Neutrophil (primary cell): ENCODE data around the gene SLC39A7.
"Not testable (repeated sequence)": the region's sequence is repeated elsewhere in the genome, so short reads cannot be mapped to it uniquely, and the experiment has no call there.

Experiments used
- H3K27ac ChIP-seq: fragments of 200-600 bp; sonication (generic); 2 replicates; pipeline ENCODE4 v1.5.1; 2016; ENCODE audit warnings: mild to moderate bottlenecking, moderate library complexity
- H3K27me3 ChIP-seq: fragments of 200-600 bp; sonication (generic); 2 replicates; pipeline ENCODE4 v1.6.0; 2016; ENCODE audit warnings: mild to moderate bottlenecking
- H3K36me3 ChIP-seq: fragments of 200-600 bp; sonication (generic); 2 replicates; pipeline ENCODE4 v1.5.1; 2017
- H3K4me1 ChIP-seq, 2 experiments: fragments of 200-600 bp in 1 of 2; sonication (generic) in 1 of 2; 1 replicate in 1 of 2; 2 replicates in 1 of 2; pipeline versions ENCODE4 v1.5.1 to v1.6.1; 2013 to 2016; ENCODE audit warnings: low read depth in 1 of 2, low read length in 1 of 2, mild to moderate bottlenecking in 1 of 2, moderate library complexity in 1 of 2; ENCODE audit not compliant: control insufficient read depth in 1 of 2, insufficient read depth in 1 of 2
- H3K4me3 ChIP-seq, 2 experiments: fragments of 200-600 bp in 1 of 2; sonication (generic) in 1 of 2; 1 replicate in 1 of 2; 2 replicates in 1 of 2; pipeline ENCODE4 v1.5.1; 2013 to 2016; ENCODE audit warnings: low read depth in 1 of 2, low read length in 1 of 2, mild to moderate bottlenecking in 1 of 2, moderate library complexity in 1 of 2
- H3K9me3 ChIP-seq: fragments of 200-600 bp; sonication (generic); 2 replicates; pipeline ENCODE4 v1.5.1; 2016
- TF ChIP-seq, protein P1 (sequence below): fragments of 200-600 bp; sonication (generic); IDR thresholded peaks from 2 replicates; pipeline ENCODE4 v1.5.1; 2016; ENCODE audit warnings: antibody characterized with exemption

The SLC39A7 gene

DNA sequence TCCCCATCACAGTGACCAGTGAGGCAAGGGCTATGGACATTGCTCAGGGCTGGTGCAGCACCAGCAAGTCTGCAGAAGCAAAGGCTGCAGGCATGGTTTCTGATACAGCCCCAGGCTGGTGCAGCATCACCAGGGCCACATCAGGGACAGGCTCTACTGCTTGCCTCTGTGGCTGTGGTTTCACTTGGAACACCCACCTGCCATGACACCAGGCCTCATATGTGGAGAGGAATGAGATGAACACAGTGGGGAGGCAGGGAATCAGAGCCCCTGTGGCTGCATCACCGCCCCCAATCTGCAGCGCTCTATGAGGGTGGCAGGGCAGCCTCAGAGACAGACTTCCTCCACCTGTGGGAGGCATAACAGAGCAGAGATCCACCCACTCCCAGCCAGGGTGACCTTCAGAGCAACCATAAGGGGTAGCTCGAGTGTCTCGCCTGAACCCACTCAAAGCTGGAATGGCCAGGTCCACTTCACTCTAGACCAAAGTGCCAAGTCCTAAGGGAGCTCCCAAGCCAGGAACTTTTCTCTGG lies 15.5 kb downstream of the SLC39A7 start:
- H3K9me3 ChIP-seq, result no peaks in the 10 kb centered on the region
- H3K27me3 ChIP-seq, result peaks cover 50% of the 10 kb centered on the region
- peaks cover 9% of the 10 kb centered on the region for H3K36me3 ChIP-seq
- peaks cover 12% of the 10 kb centered on the region in 2 experiments for H3K4me1 ChIP-seq
- TF ChIP-seq, protein P1, sequence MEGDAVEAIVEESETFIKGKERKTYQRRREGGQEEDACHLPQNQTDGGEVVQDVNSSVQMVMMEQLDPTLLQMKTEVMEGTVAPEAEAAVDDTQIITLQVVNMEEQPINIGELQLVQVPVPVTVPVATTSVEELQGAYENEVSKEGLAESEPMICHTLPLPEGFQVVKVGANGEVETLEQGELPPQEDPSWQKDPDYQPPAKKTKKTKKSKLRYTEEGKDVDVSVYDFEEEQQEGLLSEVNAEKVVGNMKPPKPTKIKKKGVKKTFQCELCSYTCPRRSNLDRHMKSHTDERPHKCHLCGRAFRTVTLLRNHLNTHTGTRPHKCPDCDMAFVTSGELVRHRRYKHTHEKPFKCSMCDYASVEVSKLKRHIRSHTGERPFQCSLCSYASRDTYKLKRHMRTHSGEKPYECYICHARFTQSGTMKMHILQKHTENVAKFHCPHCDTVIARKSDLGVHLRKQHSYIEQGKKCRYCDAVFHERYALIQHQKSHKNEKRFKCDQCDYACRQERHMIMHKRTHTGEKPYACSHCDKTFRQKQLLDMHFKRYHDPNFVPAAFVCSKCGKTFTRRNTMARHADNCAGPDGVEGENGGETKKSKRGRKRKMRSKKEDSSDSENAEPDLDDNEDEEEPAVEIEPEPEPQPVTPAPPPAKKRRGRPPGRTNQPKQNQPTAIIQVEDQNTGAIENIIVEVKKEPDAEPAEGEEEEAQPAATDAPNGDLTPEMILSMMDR, result no peak
- no peak overlapping the region for H3K4me3 ChIP-seq
- no peak overlapping the region for H3K27ac ChIP-seq

DNA sequence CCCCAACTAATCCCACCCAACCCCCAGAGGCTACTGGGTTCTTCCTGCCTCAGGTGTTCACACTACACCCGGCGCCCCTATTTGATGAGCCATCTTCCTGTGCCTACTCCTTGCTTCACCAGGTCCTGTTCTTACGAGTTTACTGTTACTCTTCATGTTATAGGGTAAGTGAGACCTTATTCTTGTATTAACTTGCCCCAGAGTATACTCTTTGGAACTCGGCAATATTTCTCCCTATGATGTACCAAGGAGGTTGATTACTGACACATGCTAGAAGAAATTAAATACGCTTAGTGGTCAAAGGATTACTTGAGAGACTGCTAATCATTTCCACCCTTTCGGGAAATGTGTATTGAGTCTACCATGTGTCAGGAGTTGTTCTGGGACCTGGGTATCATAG lies 16.6 kb downstream of the SLC39A7 start:
- Histone ChIP-seq H3K27me3 (peaks cover 58% of the 10 kb centered on the region), H3K27ac (no peak overlapping the region), H3K4me1 (peaks cover 12% of the 10 kb centered on the region in 2 experiments), H3K36me3 (peaks cover under 1% of the 10 kb centered on the region), H3K4me3 (no peak overlapping the region), H3K9me3 (no peaks in the 10 kb centered on the region)
- TF ChIP-seq, protein P1, result no peak

DNA sequence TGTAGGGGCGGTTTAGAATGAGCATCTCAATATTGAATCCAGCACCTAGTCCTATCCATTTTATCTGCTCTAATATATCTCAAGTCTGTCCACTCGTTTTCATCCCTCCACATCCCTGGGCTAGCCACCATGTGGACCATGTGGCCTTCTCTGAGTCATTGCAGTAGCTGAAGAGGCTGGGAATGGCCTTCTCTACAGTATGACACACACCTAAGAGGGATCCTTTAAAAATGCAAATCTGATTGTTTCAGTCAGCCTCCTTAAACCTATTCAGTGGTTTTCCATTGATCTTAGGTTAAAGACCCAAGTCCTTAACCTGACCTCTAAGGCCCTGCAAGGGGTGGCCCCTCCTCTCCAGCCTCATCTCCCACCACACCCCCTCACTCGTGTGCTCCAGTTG lies 17.0 kb downstream of the SLC39A7 start:
- Histone ChIP-seq H3K27ac (no peak overlapping the region), H3K4me3 (no peak overlapping the region), H3K9me3 (no peaks in the 10 kb centered on the region), H3K36me3 (no peaks in the 10 kb centered on the region), H3K4me1 (peaks cover 10 to 11% of the 10 kb centered on the region in 2 experiments), H3K27me3 (peaks cover 58% of the 10 kb centered on the region)
- TF ChIP-seq, protein P1, result no peak

DNA sequence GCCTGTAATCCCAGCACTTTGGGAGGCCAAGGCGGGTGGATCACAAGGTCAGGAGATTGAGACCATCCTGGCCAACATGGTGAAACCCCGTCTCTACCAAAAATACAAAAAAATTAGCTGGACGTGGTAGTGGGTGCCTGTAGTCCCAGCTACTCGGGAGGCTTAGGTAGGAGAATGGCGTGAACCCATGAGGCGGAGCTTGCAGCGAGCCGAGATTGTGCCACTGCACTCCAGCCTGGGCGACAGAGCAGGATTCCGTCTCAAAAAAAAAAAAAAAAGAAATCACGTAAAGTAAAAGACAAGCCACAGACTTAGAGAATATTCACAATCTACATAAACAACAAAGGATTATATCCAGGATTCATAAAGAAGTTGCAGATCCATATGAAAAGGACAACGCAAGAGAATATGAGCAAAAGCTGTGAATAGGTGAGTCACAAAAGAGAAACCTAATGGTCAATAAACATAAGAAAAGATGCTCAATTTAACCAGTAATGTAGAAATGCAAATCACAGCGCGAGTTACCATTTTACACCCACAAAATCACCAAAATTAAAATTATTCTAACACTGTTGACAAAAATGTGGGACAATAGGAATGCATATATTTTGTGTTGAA lies 25.9 kb downstream of the SLC39A7 start:
- H3K9me3 ChIP-seq, H3K4me3 ChIP-seq: not testable (repeated sequence)
- H3K27me3 ChIP-seq, result peaks cover 90% of the 10 kb centered on the region

DNA sequence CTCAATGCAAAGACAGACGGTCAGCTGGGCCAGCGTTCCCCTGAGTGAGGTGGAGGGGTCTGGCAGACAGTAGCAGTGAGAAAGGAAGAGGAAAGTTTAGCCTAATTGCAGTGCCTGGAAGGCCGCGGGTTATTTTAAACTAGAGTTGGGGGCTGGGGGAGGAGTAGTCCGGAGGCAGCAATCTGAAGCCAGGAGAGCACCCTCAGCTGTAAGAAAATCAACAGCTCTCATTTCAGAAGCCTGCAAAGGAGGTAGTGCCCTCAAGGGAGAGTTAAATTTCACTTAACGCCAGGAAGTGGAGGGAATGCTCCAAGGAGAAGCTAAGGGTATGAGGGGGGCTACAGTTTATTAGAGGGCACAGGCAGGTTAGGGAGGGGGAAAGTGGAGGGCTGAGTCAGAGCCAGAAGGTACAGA lies 34.6 kb downstream of the SLC39A7 start:
- H3K9me3 ChIP-seq, result no peaks in the 10 kb centered on the region
- peaks cover 51% of the 10 kb centered on the region for H3K27me3 ChIP-seq
- H3K27ac ChIP-seq, result no peak overlapping the region
- TF ChIP-seq, protein P1, result no peak
- no peaks in the 10 kb centered on the region for H3K4me1 ChIP-seq
- H3K4me3 ChIP-seq, result no peak overlapping the region
- H3K36me3 ChIP-seq, result no peaks in the 10 kb centered on the region

More for the DNA sequence above, 25.9 kb downstream of the SLC39A7 start:
- not testable (repeated sequence) for H3K27ac ChIP-seq, H3K4me1 ChIP-seq, H3K36me3 ChIP-seq

DNA sequence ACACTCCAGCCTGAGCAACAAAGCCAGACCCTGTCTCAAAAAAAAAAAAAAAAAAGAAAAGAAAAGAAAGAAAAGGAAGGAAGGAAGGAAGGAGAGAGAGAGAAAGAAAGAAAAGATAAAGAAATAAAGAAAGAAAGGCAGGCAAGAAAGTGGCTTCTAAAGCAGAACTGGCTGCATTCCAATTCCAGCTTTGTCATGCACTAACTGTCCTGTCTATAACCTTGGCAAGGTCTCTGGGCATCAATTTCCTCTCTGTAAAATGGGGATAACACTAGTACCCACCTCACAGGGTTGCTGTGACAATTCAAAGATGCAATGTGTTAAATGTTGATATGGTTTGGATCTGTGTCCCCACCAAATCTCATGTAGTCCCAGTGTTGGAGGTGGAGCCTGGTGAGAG lies 35.7 kb downstream of the SLC39A7 start:
- TF ChIP-seq, protein P1, result no peak
- H3K27ac ChIP-seq, result no peak overlapping the region
- H3K27me3 ChIP-seq, result peaks cover 51% of the 10 kb centered on the region
- H3K9me3 ChIP-seq, result no peaks in the 10 kb centered on the region
- no peaks in the 10 kb centered on the region for H3K4me1 ChIP-seq
- H3K4me3 ChIP-seq, result no peak overlapping the region
- H3K36me3 ChIP-seq, result no peaks in the 10 kb centered on the region
